PFSK-1 (cell line): ENCODE data around the gene HLCS.

ENCODE experiments used
- POLR2AphosphoS5 ChIP-seq: IDR thresholded peaks from 2 replicates; pipeline ENCODE4 v1.6.1; 2012; ENCODE audit warnings: low read depth, mild to moderate bottlenecking, control low read depth, low read length, moderate library complexity
- SIN3A ChIP-seq: IDR thresholded peaks from 2 replicates; pipeline ENCODE4 v1.6.1; 2012; ENCODE audit warnings: mild to moderate bottlenecking, low read length, moderate library complexity, borderline replicate concordance; ENCODE audit not compliant: insufficient read depth
- TAF1 ChIP-seq: IDR thresholded peaks from 2 replicates; pipeline ENCODE4 v1.6.1; 2012; ENCODE audit warnings: low read length, control low read depth, borderline replicate concordance; ENCODE audit not compliant: insufficient read depth
- TF ChIP-seq, protein P1 (sequence below), 2 experiments: IDR thresholded peaks; 2 replicates each; pipeline versions ENCODE4 v1.6.1 to v1.8.0; 2011 to 2012; ENCODE audit warnings: low read depth in 2 of 2, low read length in 2 of 2, control low read depth in 1 of 2, inconsistent platforms in 1 of 2, mild to moderate bottlenecking in 1 of 2, moderate library complexity in 1 of 2; ENCODE audit not compliant: insufficient read depth in 1 of 2

DNA sequence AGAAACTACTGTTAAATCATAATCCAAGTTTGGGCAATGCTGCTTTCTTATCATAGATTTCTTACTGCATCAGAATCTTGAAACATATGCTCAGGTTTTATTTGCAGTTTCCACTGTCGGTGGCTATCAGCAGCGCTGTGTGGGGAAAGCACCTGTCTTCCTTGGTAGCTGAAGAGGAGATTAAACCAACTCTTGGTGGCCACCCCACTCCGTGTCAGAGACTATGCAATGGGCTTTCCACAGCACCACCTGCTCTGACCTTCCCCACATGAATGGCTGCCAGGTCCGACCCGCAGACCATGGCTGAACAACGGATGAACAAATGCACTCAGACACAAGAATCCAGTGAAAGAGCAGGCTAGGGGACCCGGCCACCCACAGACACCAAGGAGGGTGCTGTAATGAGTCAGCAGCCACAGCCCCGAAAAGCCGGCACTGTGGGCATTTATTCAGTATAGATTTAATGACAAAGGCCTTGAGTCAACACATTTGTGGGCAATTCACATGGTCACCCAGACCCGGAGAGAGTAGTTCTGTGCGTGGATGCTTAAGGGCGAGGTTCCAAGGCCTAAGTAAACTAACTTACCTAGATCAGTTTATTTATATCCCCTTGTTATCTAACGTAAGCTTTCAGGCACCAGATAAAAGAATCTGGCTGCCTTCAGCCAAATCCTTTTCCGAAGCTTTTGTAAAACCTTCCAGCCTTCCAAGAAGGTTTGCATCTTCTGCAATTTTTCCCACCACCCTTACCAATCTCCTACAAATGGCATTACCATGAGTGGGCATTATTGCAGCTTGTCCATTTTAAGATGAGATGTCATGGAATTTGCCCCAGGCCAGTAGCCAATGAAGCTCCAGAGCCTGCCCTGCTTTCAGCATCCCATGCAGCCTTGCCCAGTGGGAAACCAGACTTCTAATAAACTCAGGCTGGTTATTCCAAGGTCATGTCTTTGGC is 82.7 kb downstream of the HLCS start:
- TF ChIP-seq POLR2AphosphoS5 (no peak), SIN3A (no peak), TAF1 (no peak)
- TF ChIP-seq, protein P1, sequence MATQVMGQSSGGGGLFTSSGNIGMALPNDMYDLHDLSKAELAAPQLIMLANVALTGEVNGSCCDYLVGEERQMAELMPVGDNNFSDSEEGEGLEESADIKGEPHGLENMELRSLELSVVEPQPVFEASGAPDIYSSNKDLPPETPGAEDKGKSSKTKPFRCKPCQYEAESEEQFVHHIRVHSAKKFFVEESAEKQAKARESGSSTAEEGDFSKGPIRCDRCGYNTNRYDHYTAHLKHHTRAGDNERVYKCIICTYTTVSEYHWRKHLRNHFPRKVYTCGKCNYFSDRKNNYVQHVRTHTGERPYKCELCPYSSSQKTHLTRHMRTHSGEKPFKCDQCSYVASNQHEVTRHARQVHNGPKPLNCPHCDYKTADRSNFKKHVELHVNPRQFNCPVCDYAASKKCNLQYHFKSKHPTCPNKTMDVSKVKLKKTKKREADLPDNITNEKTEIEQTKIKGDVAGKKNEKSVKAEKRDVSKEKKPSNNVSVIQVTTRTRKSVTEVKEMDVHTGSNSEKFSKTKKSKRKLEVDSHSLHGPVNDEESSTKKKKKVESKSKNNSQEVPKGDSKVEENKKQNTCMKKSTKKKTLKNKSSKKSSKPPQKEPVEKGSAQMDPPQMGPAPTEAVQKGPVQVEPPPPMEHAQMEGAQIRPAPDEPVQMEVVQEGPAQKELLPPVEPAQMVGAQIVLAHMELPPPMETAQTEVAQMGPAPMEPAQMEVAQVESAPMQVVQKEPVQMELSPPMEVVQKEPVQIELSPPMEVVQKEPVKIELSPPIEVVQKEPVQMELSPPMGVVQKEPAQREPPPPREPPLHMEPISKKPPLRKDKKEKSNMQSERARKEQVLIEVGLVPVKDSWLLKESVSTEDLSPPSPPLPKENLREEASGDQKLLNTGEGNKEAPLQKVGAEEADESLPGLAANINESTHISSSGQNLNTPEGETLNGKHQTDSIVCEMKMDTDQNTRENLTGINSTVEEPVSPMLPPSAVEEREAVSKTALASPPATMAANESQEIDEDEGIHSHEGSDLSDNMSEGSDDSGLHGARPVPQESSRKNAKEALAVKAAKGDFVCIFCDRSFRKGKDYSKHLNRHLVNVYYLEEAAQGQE (IDR thresholded peaks at IDR 0.05; ENCODE audit: insufficient read depth in 1 of 2, low read depth in 2 of 2, low read length in 2 of 2), result no peak
